ENCODE data around the gene COA5.

Gene COA5, protein sequence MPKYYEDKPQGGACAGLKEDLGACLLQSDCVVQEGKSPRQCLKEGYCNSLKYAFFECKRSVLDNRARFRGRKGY

DNA sequence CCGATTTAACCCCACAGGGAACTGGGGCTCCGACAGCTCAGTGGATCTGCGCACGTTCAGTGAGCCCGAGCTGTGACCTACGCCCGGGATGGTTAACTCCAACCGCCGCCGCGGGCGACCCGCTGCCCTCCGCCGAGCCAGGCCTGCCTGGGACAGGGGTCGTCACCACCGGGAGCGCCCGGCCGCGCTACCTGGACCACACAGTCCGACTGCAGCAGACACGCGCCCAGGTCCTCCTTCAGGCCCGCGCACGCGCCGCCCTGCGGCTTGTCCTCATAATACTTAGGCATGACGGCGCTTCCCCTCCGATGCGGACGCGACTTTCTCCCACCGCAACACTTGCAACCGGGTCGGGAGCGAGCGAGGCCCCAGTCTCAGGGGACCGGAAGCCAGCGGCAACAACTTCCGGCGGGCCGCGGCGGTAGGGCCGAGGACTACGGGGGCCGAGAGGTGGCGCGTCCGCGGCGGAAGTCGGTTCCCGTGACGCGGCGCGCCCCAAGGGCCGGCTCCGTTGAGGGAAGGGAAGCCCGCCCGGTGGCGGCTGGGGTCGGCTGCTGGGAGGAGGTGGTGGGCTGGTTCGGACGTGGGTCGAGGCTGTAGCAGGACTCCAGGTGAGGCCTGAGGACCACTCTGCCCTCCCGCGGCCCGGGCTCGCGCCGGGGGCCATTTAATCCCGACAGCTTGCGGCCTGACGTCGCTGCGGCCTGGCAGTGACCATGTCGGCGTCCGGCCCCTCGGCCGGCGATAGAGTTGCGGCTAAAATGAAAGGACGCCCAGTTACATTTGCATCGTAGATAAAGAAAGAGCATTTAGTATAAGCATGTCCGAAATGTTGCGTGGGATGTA is at the start of gene COA5, which contains the start of gene UNC50:
Gene COA5 (minus strand): TSS at position 397 of the 846 bp plus-strand sequence. CDS start 107 bp downstream, at position 290.
Gene UNC50 (plus strand): TSS at position 474 of the 846 bp plus-strand sequence. CDS start 1,171 bp downstream, outside the sequence.
- DNase-seq (ENCODE audit: low read depth), result peak; percentile 93

DNA sequence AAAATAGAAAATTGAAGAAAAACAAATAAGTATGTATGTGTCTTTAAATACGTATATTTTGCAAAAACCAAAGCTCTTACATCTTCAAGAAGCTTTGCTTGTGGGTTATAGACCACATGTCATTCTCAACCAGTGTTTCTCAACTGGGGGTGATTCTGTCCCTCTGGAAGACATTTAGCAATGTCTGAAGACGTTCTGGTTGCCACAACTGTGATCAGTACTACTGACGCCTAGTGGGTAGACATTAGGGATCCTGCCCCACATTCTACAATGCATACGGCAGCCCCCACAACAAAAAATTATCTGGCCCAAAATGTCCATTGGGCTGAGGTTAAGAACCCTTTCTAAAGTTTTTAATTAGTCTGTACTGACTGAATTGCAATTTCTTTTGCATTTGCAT is 48.5 kb upstream of the COA5 start:
- DNase-seq (ENCODE audit: low read depth), result no peak

DNA sequence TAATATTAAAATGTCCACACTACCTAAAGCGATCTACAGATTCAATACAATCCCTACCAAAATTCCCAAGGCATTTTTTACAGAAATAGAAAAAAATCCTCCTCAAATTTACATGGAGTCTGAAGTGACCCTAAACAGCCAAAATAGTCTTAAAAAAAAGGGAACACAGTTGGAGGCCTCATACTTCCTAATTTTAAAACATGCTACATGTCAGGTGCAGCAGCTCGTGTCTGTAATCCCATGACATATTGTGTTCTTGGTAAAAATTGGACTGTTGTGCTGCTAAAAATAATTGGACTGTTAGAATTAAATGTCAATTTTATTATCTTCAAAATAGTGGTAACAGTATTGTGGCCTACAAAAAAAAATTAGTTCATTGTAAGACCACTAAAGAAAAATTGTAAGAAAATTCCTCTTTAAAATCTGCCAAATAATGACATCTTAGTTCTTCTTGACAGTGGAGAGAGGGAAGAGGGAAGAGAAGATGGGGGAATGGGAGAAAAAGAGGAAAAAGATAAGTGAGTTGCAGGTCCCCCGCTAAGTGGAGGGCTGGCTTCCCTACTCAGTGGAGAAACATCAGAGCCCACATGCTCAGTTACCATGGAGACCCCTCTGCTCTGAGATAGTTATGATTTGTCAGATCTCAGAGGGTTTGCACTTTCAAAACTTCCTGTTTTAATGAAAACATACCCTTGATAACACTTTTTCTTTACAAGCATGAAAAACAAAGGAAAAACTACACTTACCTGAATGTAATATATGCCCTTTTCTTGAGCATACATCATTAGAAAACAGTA is 46.6 kb upstream of the COA5 start:
- DNase-seq (ENCODE audit: low read depth), result no peak

DNA sequence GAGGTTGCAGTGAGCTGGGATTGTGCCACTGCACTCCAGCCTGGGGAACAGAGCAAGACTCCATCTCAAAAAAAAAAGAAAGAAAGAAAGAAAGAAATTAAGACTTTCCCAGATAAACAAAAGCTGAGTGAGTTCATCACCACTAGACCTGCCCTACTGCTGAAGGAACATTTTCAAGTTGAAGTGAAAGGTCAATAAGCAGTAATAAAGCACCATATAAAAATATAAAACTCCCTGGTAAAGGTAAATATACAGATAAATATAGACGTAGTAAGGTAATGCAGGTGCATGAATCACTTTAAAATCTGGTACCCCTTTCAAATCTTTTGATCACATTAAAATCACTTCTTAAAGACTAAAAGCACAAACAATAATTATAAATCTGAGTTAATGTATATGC is 42.7 kb upstream of the COA5 start:
- no peak for DNase-seq (ENCODE audit: low read depth)

DNA sequence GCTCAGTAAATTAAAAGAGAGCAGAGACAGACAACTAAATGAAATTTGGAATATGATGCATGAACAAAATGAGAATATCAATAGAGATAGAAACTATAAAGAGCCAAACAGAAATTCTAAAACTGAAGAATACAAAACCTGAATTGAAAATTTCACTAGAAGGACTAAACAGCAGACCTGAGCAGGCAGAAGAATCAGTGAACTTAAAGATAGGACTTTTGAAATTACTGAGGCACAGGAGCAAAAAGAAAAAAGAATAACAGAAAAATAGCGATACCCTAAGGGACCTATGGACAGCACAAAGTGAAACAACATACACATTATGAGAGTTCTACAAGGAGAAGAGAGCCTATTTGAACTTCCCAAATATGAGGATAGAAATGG is 41.7 kb upstream of the COA5 start:
- DNase-seq (ENCODE audit: low read depth), result no peak

DNA sequence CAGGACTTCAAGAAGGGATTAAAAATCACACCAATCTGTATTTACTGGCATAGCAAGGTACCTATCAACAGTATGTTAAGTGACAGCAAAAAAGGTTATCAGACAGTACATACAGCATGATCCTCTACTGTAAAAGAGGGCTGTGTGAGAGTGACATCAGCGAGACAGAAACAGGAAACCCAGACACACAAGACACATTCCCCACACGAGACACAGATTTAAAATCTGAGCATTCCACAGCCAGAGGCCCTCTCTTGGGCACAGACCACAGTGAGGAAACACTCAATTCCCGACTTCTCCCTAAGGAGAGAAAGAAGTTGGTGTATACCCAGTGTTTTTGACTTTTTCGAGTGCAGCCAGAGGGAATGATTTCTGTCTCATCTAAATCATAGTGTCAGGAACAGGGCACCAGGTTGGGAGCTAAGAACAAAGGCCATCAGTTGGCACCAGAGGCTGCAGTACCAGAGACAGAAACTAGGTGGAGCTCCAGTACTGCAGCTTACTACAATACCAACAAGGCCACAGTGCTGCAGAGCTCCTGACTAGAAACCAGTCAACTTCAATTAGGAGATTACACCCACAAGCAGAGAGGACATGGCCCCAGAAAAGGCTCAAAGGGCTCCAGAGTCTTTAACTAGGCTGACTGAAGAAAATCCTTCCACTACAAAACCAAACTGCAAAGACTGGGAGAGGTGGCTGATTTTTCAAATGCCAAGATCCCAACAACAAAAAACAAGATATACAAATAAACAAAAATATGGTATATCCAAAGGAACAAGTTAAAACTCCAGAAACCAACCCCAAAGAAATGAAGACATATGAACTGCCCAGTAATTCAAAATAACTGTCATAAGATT is 41.1 kb upstream of the COA5 start:
- DNase-seq (ENCODE audit: low read depth), result peak; percentile 62

DNA sequence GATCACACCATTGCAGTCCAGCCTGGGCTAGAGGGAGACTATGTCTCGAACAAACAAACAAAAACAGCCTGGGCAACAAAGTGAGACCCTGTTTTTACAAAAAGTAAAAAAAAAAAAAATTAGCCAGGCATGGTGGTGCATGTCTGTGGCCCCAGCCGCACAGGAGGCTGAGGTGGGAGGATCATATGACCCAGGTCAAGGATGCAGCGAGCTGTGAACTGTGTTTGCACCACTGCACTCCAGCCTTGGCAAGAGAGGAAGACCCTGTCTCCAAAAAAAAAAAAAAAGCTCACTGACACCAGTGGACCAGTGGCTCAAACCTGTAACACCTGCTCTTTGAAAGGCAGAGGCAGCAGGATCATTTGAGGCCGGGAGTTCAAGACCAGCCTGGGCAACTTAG is 40.1 kb upstream of the COA5 start:
- no peak for DNase-seq (ENCODE audit: low read depth)

DNA sequence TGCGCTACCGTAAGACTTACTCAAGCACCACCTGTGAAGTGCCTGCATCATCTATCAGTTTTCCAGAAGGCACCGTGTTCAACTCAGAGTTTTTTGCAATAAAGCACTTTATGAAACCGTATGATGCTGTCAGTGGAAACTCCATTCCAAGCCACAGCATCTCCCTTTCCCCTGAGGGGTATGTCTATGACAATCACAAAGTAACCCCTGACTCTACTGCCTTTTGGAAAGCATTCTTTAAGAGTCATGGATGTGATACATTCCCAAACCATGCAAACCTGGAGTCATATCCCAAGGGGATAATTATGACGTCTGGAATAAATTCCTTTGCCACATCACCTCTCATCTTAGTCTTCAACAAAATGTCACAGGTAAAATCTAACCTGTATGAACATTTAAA is 39.3 kb upstream of the COA5 start:
- no peak for DNase-seq (ENCODE audit: low read depth)

DNA sequence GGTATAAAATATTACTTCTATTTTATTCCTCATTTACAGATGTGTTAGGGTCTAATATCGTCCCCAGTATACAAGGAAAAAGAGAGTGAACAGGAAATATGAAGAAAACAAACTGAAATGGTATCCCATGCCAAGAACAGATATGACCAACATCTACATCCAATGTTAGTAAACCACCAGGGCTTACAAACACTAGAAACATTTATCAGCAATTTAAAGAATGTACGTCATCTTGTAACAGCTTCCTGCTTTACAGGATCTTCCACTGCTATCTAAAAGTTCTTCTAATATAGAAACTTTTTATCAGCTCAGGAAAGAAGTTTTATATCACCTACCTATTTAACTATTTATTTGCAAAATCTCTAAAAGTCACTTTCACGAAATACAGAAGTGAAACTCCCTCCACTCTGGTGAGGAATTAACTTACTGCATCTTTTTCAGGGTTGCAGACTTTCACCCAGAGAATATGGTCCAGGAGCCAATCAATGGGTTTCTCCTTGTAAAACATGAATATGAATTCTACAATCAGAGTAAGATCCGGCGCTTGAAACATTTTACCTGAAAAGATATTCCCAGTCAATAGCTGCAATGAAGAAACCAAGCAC is 35.3 kb upstream of the COA5 start:
- DNase-seq (ENCODE audit: low read depth), result no peak

DNA sequence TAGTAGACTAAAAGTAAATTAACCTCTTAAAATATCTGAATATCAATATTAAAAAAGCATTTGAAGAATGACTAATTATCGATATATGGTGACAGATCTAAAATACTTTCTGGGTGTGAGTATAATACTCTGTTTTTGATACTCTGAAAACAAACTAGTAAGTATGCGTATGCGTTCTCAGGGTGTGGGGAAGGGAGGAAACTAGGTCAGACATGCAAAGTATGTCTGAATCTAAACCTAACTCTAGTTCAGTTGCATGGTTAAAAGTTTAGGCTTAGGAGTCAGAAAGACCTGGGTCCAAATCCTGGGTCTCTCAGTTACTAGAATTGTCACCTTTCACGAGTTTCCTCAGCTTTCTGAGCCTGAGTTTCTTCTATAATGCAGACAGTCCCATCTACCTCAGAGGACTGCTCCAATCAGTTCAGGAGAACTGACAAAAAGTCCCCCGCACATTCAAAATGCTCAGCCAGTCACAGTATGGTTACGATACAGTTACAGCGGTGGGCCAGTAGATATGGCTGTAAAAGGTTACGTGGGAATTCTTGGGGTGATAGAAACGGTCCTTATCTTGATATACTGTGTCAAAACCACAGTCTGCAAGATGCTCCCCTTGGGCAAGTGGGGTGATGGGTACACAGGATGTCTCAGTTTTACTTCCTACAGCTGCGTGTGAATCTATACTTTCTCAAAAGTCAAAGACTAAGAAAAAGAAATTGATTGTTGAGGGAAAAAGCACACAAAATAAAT is 29.3 kb upstream of the COA5 start:
- DNase-seq (ENCODE audit: low read depth), result no peak

DNA sequence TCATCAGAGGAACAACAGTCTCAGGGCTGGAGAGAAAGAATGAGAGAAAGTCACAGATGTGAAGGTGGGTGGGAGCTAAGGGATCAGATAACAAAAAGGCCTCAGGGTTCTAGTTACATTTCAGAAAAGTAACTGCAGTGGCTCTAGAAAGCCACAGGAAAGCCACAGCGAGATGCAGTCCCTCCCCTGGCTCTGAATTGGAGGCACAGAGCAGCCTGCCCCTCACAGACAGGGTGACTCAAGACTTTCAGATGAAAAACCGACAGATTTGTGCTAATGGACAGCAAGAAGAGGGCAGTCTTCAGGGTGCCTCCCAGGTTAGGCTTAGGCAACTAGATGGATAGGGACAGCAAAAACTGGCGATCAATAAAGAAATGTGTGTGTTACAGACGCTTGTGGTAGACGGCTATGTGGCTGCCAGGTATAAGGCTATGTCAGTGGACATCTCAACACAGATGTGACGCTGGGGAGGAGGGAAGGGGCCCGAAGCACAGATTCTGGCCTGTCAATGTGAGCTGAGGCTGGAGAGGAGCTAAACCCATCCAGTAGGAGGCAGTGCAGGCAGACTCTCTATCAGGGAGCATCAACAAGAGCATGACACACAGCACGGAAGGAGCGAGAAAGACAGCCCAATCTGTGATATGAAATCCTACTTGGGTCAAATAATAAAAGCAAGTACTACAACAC is 26.2 kb upstream of the COA5 start:
- DNase-seq (ENCODE audit: low read depth), result no peak

DNA sequence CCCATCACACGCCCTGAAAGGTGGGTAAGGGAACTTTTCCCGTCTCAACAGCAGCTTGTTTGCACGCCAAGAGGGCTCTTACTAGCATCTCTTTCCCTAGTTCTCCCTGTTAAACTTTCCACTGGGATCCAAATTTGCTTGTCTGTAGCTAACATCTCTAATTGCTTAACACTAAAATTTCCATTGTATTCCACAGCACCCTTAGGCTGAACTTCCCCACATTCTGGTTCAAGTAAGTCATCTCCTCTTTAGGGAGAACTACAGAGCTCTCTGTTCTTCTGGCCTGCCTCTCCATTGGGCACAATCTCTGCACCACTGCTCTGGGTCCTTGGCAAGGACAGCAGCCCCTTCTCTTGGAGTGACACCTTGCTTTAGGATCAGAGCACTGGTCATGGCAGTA is 24.0 kb upstream of the COA5 start:
- DNase-seq (ENCODE audit: low read depth), result no peak

DNA sequence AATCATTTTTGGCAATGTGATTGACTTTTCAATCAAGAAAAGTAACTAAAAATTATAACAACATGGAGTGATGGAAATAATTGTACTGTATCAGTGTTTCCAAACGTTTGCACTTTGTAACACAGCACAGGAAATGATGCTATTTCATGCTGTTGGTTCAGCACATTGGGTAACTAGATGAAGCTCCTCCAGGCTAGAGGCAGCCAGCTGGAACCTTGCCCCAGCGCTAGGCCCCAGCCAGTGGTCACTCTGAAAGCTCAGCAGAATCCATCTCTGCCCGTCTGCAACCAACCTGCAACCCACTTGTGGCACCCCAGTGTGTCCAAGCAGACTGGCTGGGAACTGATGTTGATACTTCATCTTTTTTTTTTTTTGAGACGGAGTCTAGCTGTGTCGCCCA is 15.3 kb upstream of the COA5 start:
- peak; percentile 60 for DNase-seq (ENCODE audit: low read depth)

DNA sequence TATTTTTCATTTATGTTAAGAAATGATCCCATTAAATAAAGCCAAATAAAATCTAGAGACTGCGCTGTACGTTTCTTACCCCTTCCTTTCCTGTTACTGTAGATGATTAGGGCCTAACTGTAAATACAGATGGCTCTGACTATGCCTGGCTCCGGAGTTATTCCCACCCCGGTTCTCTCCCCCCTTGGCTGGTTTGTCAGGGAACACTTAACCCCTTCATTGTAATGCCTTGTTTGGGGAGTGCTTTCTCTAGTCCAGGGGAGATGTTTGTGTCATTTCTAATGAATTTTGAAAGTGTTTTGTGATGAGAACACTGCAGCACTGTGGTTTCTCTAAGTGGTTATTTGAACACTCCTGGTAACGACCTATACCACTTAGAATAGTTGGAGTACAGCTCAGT is 8.8 kb upstream of the COA5 start:
- no peak for DNase-seq (ENCODE audit: low read depth)

DNA sequence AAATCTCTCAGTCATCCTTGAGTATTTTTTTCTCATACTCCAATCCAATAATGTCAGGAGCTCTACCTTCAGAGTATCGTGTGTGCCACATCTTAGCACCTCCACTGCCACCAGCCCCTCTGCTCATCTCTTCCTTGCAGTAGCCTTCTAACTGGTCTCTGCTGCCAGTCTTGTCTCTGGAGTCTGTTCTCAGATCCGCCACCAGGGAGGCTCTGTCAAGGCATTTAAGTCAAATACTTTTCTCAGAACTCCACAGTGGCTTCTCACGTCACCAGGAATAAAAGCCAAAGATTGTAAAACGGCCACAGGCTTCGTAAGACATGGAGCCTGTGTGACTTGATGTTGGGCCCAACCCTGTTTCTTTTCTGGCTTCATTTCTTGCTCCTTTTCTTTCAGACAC is 7.2 kb upstream of the COA5 start:
- no peak for DNase-seq (ENCODE audit: low read depth)

DNA sequence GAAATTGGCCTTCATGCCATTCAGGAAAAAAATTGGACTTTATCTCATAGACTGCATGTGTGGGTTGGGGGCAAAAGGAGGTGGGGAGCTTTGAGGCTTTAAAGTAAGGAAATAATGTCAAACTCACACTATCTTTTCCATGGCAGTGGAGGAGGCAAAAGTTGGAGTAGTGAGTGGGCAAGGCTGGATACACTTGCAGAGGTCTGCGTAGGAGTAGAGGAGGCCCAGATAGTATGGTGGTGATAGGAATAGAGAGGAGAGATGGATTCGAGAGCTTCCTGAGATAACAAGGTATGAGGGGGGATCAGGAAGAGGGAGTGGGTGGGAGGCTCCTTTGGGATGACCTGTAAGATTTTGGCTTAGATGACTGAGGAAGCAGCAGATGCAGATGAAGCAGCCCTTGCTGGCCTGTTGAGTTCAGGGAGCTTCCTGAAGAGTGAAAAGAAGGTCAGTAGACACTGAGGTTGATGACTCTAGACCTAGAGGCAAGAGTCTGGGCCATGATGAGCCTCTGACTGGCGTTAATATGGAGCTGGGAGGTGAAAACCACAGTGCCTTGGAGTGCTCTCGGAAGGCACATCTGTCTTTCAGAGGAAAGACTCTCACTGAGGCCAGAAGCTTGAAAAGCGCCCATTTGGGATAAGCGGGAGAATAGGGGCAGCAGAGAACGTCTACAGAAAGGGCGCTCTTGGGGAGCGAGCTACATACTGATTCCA is 5.9 kb upstream of the COA5 start:
- no peak for DNase-seq (ENCODE audit: low read depth)

DNA sequence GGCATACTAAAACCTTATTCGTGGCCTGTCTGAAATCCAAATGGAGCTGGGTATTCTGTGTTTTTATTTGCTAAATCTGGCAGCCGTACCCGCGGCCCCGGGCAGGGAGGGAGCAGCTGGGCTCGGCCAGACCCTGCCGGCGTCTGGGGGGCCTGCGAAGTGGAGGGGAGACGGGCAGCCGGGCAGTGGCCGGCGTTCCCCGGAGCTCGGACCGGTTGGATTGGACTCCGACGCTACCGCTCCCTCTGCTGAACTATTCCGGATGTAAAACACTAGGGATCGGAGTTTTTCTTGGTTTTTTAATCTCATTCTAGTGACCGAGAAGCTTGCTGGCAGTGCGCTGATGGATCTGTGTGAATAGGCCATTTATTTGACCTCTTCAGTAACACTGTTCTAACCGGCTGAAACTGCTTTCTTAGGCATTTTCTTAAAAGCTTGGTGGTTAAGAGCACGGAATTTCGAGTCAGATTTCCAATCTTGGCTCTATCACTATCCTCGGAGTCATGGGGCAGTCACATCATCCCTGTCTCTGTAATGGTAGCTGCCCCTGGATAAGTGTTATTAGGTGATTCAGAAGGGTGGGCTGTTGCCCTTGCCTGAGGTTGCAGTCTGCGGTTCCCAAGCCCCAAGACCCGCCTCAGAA is 771 bp upstream of the COA5 start:
- peak; percentile 50 for DNase-seq (ENCODE audit: low read depth)

DNA sequence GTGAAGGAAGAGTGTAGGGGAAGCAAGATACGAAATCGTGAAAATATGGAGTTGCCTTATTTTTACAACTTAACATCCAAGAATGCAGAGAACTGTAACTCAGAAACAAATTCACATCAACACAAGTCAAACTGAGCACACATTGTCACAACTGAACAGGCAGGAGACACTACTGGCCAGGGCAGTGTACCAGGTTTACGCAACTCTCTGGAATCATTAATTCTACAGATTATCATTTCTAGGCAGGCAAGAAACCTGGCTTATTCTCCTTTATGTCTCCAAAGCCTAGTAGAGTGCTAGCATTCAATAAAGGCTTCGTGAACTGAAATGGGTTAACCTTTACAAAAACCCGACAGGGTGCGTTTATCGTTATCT is 584 bp downstream of the COA5 start:
- peak; percentile 8 for DNase-seq (ENCODE audit: low read depth)

DNA sequence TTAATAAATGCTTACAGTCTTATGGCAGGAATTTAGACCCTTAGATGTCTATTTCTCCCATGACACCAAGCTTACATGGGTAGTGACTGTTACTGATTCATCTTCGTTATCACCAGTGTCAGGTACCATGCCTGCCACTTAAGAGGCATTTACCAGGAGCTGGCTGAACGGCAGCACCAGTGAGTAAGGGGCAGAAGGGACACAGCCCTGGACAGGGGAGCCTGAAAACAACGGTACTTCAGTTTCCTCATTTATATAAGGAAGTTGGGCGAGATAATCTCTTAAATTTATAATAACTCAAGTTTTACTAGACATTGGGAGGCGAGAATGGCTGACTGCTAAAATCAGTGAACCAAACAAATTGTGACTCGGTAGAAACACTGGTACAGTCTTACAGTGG is 1.2 kb downstream of the COA5 start:
- DNase-seq (ENCODE audit: low read depth), result no peak
